T-cell (primary cell): ENCODE results near the gene TOP2A. TPM values are rescaled to one million over a fixed set of nuclear protein-coding genes. Genes with fewer than 3 reads are reported as not detected.
A peak's percentile ranks its signal among the peaks of the same experiment; 100 is the strongest.

Experiments used
- ATAC-seq, 4 experiments: fragments of 200-7000 bp in 3 of 4; fragments of 150-1000 bp in 1 of 4; cut with Tn5 transposase; replicated peaks in 1 of 4; 1 replicate in 3 of 4; 2 replicates in 1 of 4; pipeline ENCODE4 v1.10.0; 2021; ENCODE audit warnings: moderate library complexity in 3 of 4, mild to moderate bottlenecking in 2 of 4, moderate number of reproducible peaks in 1 of 4
- CTCF ChIA-PET, 2 donors: fragments of 300-600 bp; sonication (Branson Sonifier 250); formaldehyde crosslinking; loops; one replicate each; lab custom pipeline; 2022; ENCODE audit warnings: antibody characterized with exemption in 2 of 2; lab: Charles Lee
- POLR2A ChIA-PET, 2 donors: fragments of 300-600 bp; sonication (Branson Sonifier 250); formaldehyde crosslinking; loops; one replicate each; lab custom pipeline; 2022; ENCODE audit warnings: antibody characterized with exemption in 2 of 2; lab: Charles Lee
- DNase-seq, 35 experiments: peaks; one replicate each; pipeline versions ENCODE4 v3.0.0 to v3.0.0-alpha.2; 2013 to 2023
- H3K27ac ChIP-seq: one replicate; pipeline ENCODE4 v1.5.1; 2013; ENCODE audit warnings: low read length
- H3K27me3 ChIP-seq, 2 experiments: replicated peaks in 1 of 2; 1 replicate in 1 of 2; 2 replicates in 1 of 2; pipeline versions ENCODE4 v1.6.1 to v1.7.0; 2013; ENCODE audit warnings: low read length in 1 of 2, mixed read lengths in 1 of 2; ENCODE audit not compliant: control insufficient read depth in 2 of 2, insufficient read depth in 2 of 2; ENCODE audit errors: extremely low read depth in 1 of 2
- H3K36me3 ChIP-seq, 2 donors: 1 replicate in 1 of 2; 2 replicates in 1 of 2; pipeline versions ENCODE4 v1.6.1 to v1.7.0; 2013; ENCODE audit warnings: low read length in 1 of 2; ENCODE audit not compliant: control insufficient read depth in 2 of 2, insufficient read depth in 1 of 2; ENCODE audit errors: extremely low read depth in 1 of 2
- H3K4me1 ChIP-seq, 2 experiments: 1 replicate in 1 of 2; 2 replicates in 1 of 2; pipeline versions ENCODE4 v1.6.1 to v1.7.0; 2013; ENCODE audit warnings: low read length in 2 of 2, mixed read lengths in 1 of 2; ENCODE audit not compliant: insufficient read depth in 2 of 2, control insufficient read depth in 1 of 2; ENCODE audit errors: extremely low read depth in 1 of 2
- H3K4me3 ChIP-seq, 2 donors: 1 replicate in 1 of 2; 2 replicates in 1 of 2; pipeline versions ENCODE4 v1.5.1 to v1.7.0; 2013; ENCODE audit warnings: mild to moderate bottlenecking in 2 of 2, low read length in 1 of 2, moderate library complexity in 1 of 2; ENCODE audit not compliant: control insufficient read depth in 1 of 2; ENCODE audit errors: extremely low read depth in 1 of 2
- H3K9me3 ChIP-seq: 2 replicates; pipeline ENCODE4 v1.7.0; 2013
- H3K27ac Mint-ChIP-seq, 2 donors: one replicate each; pipeline ENCODE4 v1.8.0; 2020 to 2021; ENCODE audit warnings: mild to moderate bottlenecking in 2 of 2, mixed read lengths in 2 of 2
- H3K27me3 Mint-ChIP-seq, 2 donors: one replicate each; pipeline ENCODE4 v1.8.0; 2021 to 2022; ENCODE audit warnings: mixed read lengths in 2 of 2
- H3K36me3 Mint-ChIP-seq: one replicate; pipeline ENCODE4 v1.8.0; 2021; ENCODE audit warnings: mixed read lengths
- H3K4me1 Mint-ChIP-seq, 3 donors: one replicate each; pipeline ENCODE4 v1.8.0; 2020 to 2022; ENCODE audit warnings: mixed read lengths in 3 of 3, mild to moderate bottlenecking in 1 of 3
- H3K4me3 Mint-ChIP-seq, 3 donors: one replicate each; pipeline ENCODE4 v1.8.0; 2020 to 2022; ENCODE audit warnings: mild to moderate bottlenecking in 3 of 3, mixed read lengths in 3 of 3, moderate library complexity in 3 of 3
- H3K9me3 Mint-ChIP-seq, 3 donors: one replicate each; pipeline ENCODE4 v1.8.0; 2020 to 2022; ENCODE audit warnings: mixed read lengths in 3 of 3
- WGBS: methylation state at CpG from one replicate; pipeline ENCODE4 v1.1.5; 2013; ENCODE audit warnings: missing lambda C conversion rate; ENCODE audit not compliant: insufficient coverage; 5-methylcytosine and 5-hydroxymethylcytosine counted together
- total RNA-seq, 35 experiments: library from RNA in 6 of 35; stranded (reverse) in 6 of 35; fragments of 120-200 nt in 1 of 35; gene quantifications; one replicate each; pipeline versions ENCODE4 v1.2.1 to v1.2.4 and lab custom pipeline; 2013 to 2026

Gene TOP2A
- total RNA-seq, 5 donors from 2014 or later (not counting 1 experiment from before 2014, with no cell fraction given): 2.3 to 4.2 (median 2.7) TPM

DNA sequence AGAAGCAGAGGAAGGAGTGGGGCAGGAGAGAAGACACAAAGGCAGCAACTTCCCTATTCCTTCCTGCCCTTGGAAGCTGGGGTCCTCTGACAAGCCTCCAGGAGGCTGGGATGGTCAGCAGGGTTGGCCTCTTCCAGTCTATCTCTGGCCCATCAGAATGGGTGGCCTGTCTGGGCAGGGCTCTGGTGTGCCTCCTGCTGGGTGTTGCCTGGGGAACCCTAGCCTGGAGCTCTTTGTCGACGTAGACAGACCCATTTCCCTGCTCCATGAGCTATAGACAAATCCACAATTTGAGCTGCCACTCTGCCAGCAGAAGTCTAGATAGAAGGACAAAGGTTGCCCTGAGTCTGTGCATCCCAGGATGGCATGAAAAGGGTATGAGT is 36.9 kb upstream of the TOP2A start:
- POLR2A ChIA-PET: no interaction called here

DNA sequence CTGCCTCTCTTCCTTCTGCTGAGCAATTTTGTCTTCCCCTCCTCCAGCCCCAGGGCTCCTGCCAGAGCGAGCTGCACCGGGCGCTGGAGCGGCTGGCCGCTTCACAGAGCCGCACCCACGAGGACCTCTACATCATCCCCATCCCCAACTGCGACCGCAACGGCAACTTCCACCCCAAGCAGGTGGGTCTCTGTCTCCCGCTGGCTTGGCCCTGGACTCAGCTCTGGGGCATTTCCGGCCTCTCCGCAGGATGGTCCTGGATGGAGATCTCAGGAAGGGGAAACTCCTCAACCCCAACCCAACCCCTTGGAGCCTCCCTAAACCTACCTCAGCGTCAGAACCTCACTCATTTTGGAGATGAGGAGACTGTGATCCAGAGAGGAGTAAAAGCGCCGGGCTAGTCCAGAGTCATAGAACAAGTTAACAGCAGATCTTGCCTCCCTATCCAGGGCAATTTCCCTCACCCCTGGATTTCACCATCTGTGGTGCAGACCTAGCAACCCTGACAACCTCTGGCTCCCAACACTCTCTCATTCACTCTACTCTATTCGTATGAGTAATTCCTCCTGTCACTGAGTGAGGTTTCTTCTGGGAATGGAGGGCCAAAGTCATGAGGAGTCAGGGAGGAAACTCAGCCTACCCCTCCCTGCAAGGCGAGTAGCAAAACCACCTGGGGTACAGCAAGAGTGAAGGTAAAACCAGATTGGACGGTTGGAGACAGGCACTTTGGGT is 36.4 kb upstream of the TOP2A start:
- POLR2A ChIA-PET: no interaction called here
- H3K4me1 ChIP-seq: no peaks in the 10 kb centered on the region
- Mint-ChIP-seq H3K4me3 (no peak overlapping the region), H3K9me3 (no peaks in the 10 kb centered on the region), H3K4me1 (peaks cover 0 to 2% (median 2%) of the 10 kb centered on the region in 3 donors), H3K27me3 (peaks cover 0 to 3% of the 10 kb centered on the region in 2 donors), H3K27ac (no peak overlapping the region), H3K36me3 (peaks cover 4% of the 10 kb centered on the region)
- no peak overlapping the region for H3K27ac ChIP-seq
- no peak overlapping the region for H3K4me3 ChIP-seq
- peaks cover 0 to 9% of the 10 kb centered on the region in 2 experiments for H3K27me3 ChIP-seq
- no peaks in the 10 kb centered on the region for H3K9me3 ChIP-seq
- WGBS: 98% methylated on average over 12 of the region's 19 CpGs
- DNase-seq: no peak
- no peak for ATAC-seq
- H3K36me3 ChIP-seq: peaks cover 0 to 4% of the 10 kb centered on the region in 2 donors
- CTCF ChIA-PET: interaction anchor here (0.5 to 0.6 kb wide), 3 partner anchors 22 to 541 kb away, joined by 4 read pairs; no protein-coding TSS in a partner anchor

More for the DNA sequence above, 36.9 kb upstream of the TOP2A start:
- Mint-ChIP-seq H3K27ac (no peak overlapping the region), H3K36me3 (peaks cover 4% of the 10 kb centered on the region), H3K9me3 (no peaks in the 10 kb centered on the region), H3K4me3 (no peak overlapping the region), H3K27me3 (peaks cover 0 to 3% of the 10 kb centered on the region in 2 donors), H3K4me1 (peaks cover 0 to 2% (median 2%) of the 10 kb centered on the region in 3 donors)
- 100% methylated on average over 1 of the region's 2 CpGs for WGBS
- Histone ChIP-seq H3K27me3 (peaks cover 0 to 9% of the 10 kb centered on the region in 2 experiments), H3K4me1 (no peaks in the 10 kb centered on the region), H3K4me3 (no peak overlapping the region), H3K9me3 (no peaks in the 10 kb centered on the region), H3K27ac (no peak overlapping the region), H3K36me3 (peaks cover 0 to 4% of the 10 kb centered on the region in 2 donors)
- no peak for ATAC-seq
- no peak for DNase-seq
- CTCF ChIA-PET: interaction anchor here in 1 of 2 donors (0.6 kb wide), 1 partner anchor 21 kb away, joined by 4 read pairs; no protein-coding TSS in a partner anchor

GRCh38 chr17:40452921-40453378 is 35.3 kb upstream of the TOP2A start:
- POLR2A ChIA-PET: no interaction called here
- H3K27ac Mint-ChIP-seq: no peak overlapping the region

GRCh38 chr17:40452216-40452787 is 34.6 kb upstream of the TOP2A start:
- Mint-ChIP-seq H3K27me3 (peaks cover 1 to 3% of the 10 kb centered on the region in 2 donors), H3K9me3 (no peaks in the 10 kb centered on the region), H3K36me3 (peaks cover 4% of the 10 kb centered on the region), H3K4me3 (no peak overlapping the region), H3K27ac (no peak overlapping the region), H3K4me1 (peaks cover 14 to 19% (median 16%) of the 10 kb centered on the region in 3 donors)
- H3K9me3 ChIP-seq: no peaks in the 10 kb centered on the region
- DNase-seq (no peak), ATAC-seq (no peak)
- no peak overlapping the region for H3K4me3 ChIP-seq
- peaks cover 0 to 12% of the 10 kb centered on the region in 2 experiments for H3K27me3 ChIP-seq
- 84% methylated on average over 3 of the region's 7 CpGs for WGBS
- peaks cover 2 to 13% of the 10 kb centered on the region in 2 experiments for H3K4me1 ChIP-seq
- peaks cover 0 to 4% of the 10 kb centered on the region in 2 donors for H3K36me3 ChIP-seq
- H3K27ac ChIP-seq: no peak overlapping the region
- ChIA-PET CTCF (no interaction called here), POLR2A (no interaction called here)

More at GRCh38 chr17:40452921-40453378, 35.3 kb upstream of the TOP2A start:
- peaks cover 0 to 4% of the 10 kb centered on the region in 2 donors for H3K36me3 ChIP-seq
- CTCF ChIA-PET: no interaction called here
- WGBS: 90% methylated on average over 10 of the region's 15 CpGs
- Mint-ChIP-seq H3K27me3 (peaks cover 0 to 3% of the 10 kb centered on the region in 2 donors), H3K4me3 (no peak overlapping the region), H3K36me3 (peaks cover 4% of the 10 kb centered on the region), H3K9me3 (no peaks in the 10 kb centered on the region), H3K4me1 (peaks cover 9 to 12% (median 10%) of the 10 kb centered on the region in 3 donors)
- H3K27ac ChIP-seq: no peak overlapping the region
- no peak for ATAC-seq
- no peaks in the 10 kb centered on the region for H3K9me3 ChIP-seq
- peaks cover 0 to 12% of the 10 kb centered on the region in 2 experiments for H3K27me3 ChIP-seq
- H3K4me3 ChIP-seq: no peak overlapping the region
- peaks cover 2 to 8% of the 10 kb centered on the region in 2 experiments for H3K4me1 ChIP-seq
- no peak for DNase-seq

- 87% methylated on average over 3 of the region's 6 CpGs for WGBS
- Mint-ChIP-seq H3K4me3 (no peak overlapping the region), H3K4me1 (peaks cover 14 to 24% (median 16%) of the 10 kb centered on the region in 3 donors), H3K27ac (no peak overlapping the region), H3K9me3 (no peaks in the 10 kb centered on the region), H3K27me3 (peaks cover 1 to 3% of the 10 kb centered on the region in 2 donors), H3K36me3 (peaks cover 4% of the 10 kb centered on the region)
- no peak overlapping the region for H3K4me3 ChIP-seq
- H3K27me3 ChIP-seq: peaks cover 0 to 17% of the 10 kb centered on the region in 2 experiments
- H3K36me3 ChIP-seq: peaks cover 0 to 4% of the 10 kb centered on the region in 2 donors
- H3K4me1 ChIP-seq: peaks cover 2 to 17% of the 10 kb centered on the region in 2 experiments
- no peak overlapping the region for H3K27ac ChIP-seq
- no peaks in the 10 kb centered on the region for H3K9me3 ChIP-seq
- ChIA-PET POLR2A (interaction anchor here in 1 of 2 donors (0.6 kb wide), 1 partner anchor 175 kb away, joined by 7 read pairs; no protein-coding TSS in a partner anchor), CTCF (interaction anchor here in 1 of 2 donors (0.6 kb wide), 1 partner anchor 157 kb away, joined by 10 read pairs; no protein-coding TSS in a partner anchor)
- DNase-seq (no peak), ATAC-seq (no peak)
These were observed 33.7 kb upstream of the TOP2A start for GRCh38 chr17:40451420-40451819.

- peaks cover 2 to 24% of the 10 kb centered on the region in 2 experiments for H3K4me1 ChIP-seq
- ChIA-PET CTCF (interaction anchor here (0.6 to 0.7 kb wide), 2 partner anchors 17 to 1476 kb away, joined by 3 to 4 read pairs; no protein-coding TSS in a partner anchor), POLR2A (no interaction called here)
- DNase-seq (peak in 11 of 35 experiments; percentile 17 to 58 (median 32)), ATAC-seq (no peak)
- H3K36me3 ChIP-seq: peaks cover 0 to 4% of the 10 kb centered on the region in 2 donors
- H3K4me3 ChIP-seq: no peak overlapping the region
- Mint-ChIP-seq H3K9me3 (no peaks in the 10 kb centered on the region), H3K36me3 (no peaks in the 10 kb centered on the region), H3K27me3 (peaks cover 1 to 3% of the 10 kb centered on the region in 2 donors), H3K4me3 (no peak overlapping the region), H3K4me1 (peaks cover 19 to 32% (median 23%) of the 10 kb centered on the region in 3 donors), H3K27ac (no peak overlapping the region)
- H3K9me3 ChIP-seq: no peaks in the 10 kb centered on the region
- peaks cover 0 to 19% of the 10 kb centered on the region in 2 experiments for H3K27me3 ChIP-seq
- H3K27ac ChIP-seq: no peak overlapping the region
- WGBS: 100% methylated on average over 3 of the region's 3 CpGs
These were observed 32.5 kb upstream of the TOP2A start for GRCh38 chr17:40450175-40450574.
